ENCODE data around the gene MVK.

DNA sequence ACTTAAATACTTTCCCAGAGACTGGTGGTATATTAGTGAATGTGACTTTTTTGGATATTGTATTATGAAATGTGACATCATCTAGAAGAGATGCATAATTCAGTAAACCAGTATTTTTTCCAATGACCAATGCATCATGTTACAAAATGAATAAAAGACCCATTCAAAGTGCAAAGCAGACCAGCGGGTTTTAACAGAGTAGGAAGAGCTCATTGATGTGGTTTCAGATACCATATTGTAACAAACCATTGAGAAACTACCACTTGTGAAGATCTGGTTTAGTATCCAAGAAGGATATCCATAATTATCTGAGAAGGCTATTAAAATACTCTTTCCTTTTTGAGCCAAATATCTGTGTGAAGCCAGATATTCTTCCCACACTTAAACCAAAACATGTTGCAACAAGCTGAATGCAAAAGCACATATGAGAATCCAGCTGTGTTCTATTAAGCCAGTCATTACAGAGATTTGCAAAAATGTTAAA is 47.7 kb downstream of the MVK start:
- no peak for TF ChIP-seq POLR2A (IDR thresholded peaks at IDR 0.05)
- TF ChIP-seq, protein P1, sequence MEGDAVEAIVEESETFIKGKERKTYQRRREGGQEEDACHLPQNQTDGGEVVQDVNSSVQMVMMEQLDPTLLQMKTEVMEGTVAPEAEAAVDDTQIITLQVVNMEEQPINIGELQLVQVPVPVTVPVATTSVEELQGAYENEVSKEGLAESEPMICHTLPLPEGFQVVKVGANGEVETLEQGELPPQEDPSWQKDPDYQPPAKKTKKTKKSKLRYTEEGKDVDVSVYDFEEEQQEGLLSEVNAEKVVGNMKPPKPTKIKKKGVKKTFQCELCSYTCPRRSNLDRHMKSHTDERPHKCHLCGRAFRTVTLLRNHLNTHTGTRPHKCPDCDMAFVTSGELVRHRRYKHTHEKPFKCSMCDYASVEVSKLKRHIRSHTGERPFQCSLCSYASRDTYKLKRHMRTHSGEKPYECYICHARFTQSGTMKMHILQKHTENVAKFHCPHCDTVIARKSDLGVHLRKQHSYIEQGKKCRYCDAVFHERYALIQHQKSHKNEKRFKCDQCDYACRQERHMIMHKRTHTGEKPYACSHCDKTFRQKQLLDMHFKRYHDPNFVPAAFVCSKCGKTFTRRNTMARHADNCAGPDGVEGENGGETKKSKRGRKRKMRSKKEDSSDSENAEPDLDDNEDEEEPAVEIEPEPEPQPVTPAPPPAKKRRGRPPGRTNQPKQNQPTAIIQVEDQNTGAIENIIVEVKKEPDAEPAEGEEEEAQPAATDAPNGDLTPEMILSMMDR (IDR thresholded peaks at IDR 0.05), result no peak
- TF ChIP-seq POLR2AphosphoS5 (IDR thresholded peaks at IDR 0.05), result no peak
